CD4-positive, alpha-beta T cell (primary cell): ENCODE results near the gene ZFYVE27. TPM values are rescaled to one million over a fixed set of nuclear protein-coding genes. Genes with fewer than 3 reads are reported as not detected.

Experiments used
- ATAC-seq: fragments of 200-7000 bp; cut with Tn5 transposase; one replicate; pipeline ENCODE4 v1.10.0; 2022; ENCODE audit warnings: mild to moderate bottlenecking; ENCODE audit not compliant: poor library complexity
- CTCF ChIA-PET: fragments of 350-600 bp; sonication (Branson Sonifier 250); formaldehyde crosslinking; loops from one replicate; lab custom pipeline; 2021; ENCODE audit warnings: antibody characterized with exemption, inconsistent platforms; lab: Charles Lee
- POLR2A ChIA-PET: fragments of 350-600 bp; sonication (Branson Sonifier 250); formaldehyde crosslinking; loops from one replicate; lab custom pipeline; 2021; ENCODE audit warnings: antibody characterized with exemption, inconsistent platforms; lab: Charles Lee
- DNase-seq, 14 experiments: peaks; one replicate each; pipeline ENCODE4 v3.0.0-alpha.2; 2013 to 2020; ENCODE audit warnings: mixed read lengths in 2 of 14
- H3K27ac ChIP-seq, 2 donors: one replicate each; pipeline versions ENCODE4 v1.5.1 to v1.7.0; 2013; ENCODE audit warnings: low read length in 2 of 2, low read depth in 1 of 2, mild to moderate bottlenecking in 1 of 2
- H3K27me3 ChIP-seq, 2 experiments: 1 replicate in 1 of 2; 2 replicates in 1 of 2; pipeline versions ENCODE4 v1.6.1 to v1.7.0; 2013; ENCODE audit warnings: low read length in 2 of 2, control low read depth in 1 of 2, mild to moderate bottlenecking in 1 of 2, moderate library complexity in 1 of 2; ENCODE audit not compliant: insufficient read depth in 2 of 2, control insufficient read depth in 1 of 2
- H3K36me3 ChIP-seq: one replicate; pipeline ENCODE4 v1.6.1; 2013; ENCODE audit warnings: low read length, control low read depth; ENCODE audit not compliant: insufficient read depth
- H3K4me1 ChIP-seq: one replicate; pipeline ENCODE4 v1.6.1; 2013; ENCODE audit warnings: low read length, control low read depth; ENCODE audit not compliant: insufficient read depth
- H3K4me3 ChIP-seq: one replicate; pipeline ENCODE4 v1.5.1; 2013; ENCODE audit warnings: mild to moderate bottlenecking, low read length, moderate library complexity
- H3K9me3 ChIP-seq, 2 experiments: 1 replicate in 1 of 2; 2 replicates in 1 of 2; pipeline versions ENCODE4 v1.6.1 to v1.7.0; 2013; ENCODE audit warnings: low read length in 2 of 2, mild to moderate bottlenecking in 2 of 2, control low read depth in 1 of 2, moderate library complexity in 1 of 2; ENCODE audit not compliant: control insufficient read depth in 1 of 2, insufficient read depth in 1 of 2
- H3K27ac Mint-ChIP-seq: one replicate; pipeline ENCODE4 v1.8.0; 2020; ENCODE audit warnings: mixed read lengths
- H3K27me3 Mint-ChIP-seq: one replicate; pipeline ENCODE4 v1.8.0; 2021; ENCODE audit warnings: mixed read lengths
- H3K36me3 Mint-ChIP-seq: one replicate; pipeline ENCODE4 v1.8.0; 2021; ENCODE audit warnings: low read depth, mixed read lengths
- H3K4me1 Mint-ChIP-seq: one replicate; pipeline ENCODE4 v1.8.0; 2021; ENCODE audit warnings: low read depth, mixed read lengths
- H3K4me3 Mint-ChIP-seq: one replicate; pipeline ENCODE4 v1.8.0; 2020; ENCODE audit warnings: mild to moderate bottlenecking, mixed read lengths
- H3K9me3 Mint-ChIP-seq: one replicate; pipeline ENCODE4 v1.8.0; 2020; ENCODE audit warnings: mixed read lengths
- CTCF ChIP-seq: fragments of 200-600 bp; IDR thresholded peaks from one replicate; pipeline ENCODE4 v1.8.0; 2022; ENCODE audit warnings: antibody characterized with exemption, mild to moderate bottlenecking
- intact Hi-C, 2 experiments: fragments of 100-400 bp; cut with DNase I in 1 of 2; cut with micrococcal nuclease in 1 of 2; formaldehyde crosslinking; loops; one replicate each; pipeline versions ENCODE4 v1.15.1 to v1.9.0; 2023 to 2025; cut with DNase I, micrococcal nuclease
- total RNA-seq, 174 experiments: library from RNA in 2 of 174; stranded (reverse) in 2 of 174; gene quantifications; one replicate each; pipeline ENCODE4 v1.2.3 and lab custom pipeline; 2021 to 2026

ZFYVE27 gene
- total RNA-seq, 2 experiments from 2014 or later: 58.4 to 60.6 TPM

- no peak for ATAC-seq
- no peak overlapping the region for H3K4me3 Mint-ChIP-seq
- no peak for DNase-seq
- no peak for TF ChIP-seq CTCF
- H3K27ac Mint-ChIP-seq: no peak overlapping the region
- Histone ChIP-seq H3K9me3 (no peaks in the 10 kb centered on the region), H3K4me3 (no peak overlapping the region), H3K27me3 (no peaks in the 10 kb centered on the region), H3K27ac (no peak overlapping the region), H3K36me3 (peaks cover 31% of the 10 kb centered on the region), H3K4me1 (no peaks in the 10 kb centered on the region)
- peaks cover 44% of the 10 kb centered on the region for H3K36me3 Mint-ChIP-seq
- H3K27me3 Mint-ChIP-seq: no peaks in the 10 kb centered on the region
- no peaks in the 10 kb centered on the region for H3K9me3 Mint-ChIP-seq
- ChIA-PET CTCF (interaction anchor here (2.4 kb wide), 1 partner anchor 107 kb away, joined by 6 read pairs; no protein-coding TSS in a partner anchor), POLR2A (no interaction called here)
- no peaks in the 10 kb centered on the region for H3K4me1 Mint-ChIP-seq
- intact Hi-C loops: no loop called here
Measured at GRCh38 chr10:97762056-97762455, 25.1 kb downstream of the ZFYVE27 start.

GRCh38 chr10:97762816-97763215 is 25.9 kb downstream of the ZFYVE27 start:
- Mint-ChIP-seq H3K27ac (no peak overlapping the region), H3K4me3 (no peak overlapping the region), H3K36me3 (peaks cover 37% of the 10 kb centered on the region), H3K27me3 (peaks cover 6% of the 10 kb centered on the region), H3K9me3 (no peaks in the 10 kb centered on the region), H3K4me1 (no peaks in the 10 kb centered on the region)
- H3K4me1 ChIP-seq: no peaks in the 10 kb centered on the region
- ATAC-seq (no peak), DNase-seq (no peak)
- H3K36me3 ChIP-seq: peaks cover 24% of the 10 kb centered on the region
- ChIA-PET CTCF (no interaction called here), POLR2A (interaction anchor here (0.9 kb wide), 1 partner anchor 18 kb away, joined by 3 read pairs; no protein-coding TSS in a partner anchor)
- H3K4me3 ChIP-seq: no peak overlapping the region
- no peaks in the 10 kb centered on the region for H3K9me3 ChIP-seq
- H3K27me3 ChIP-seq: no peaks in the 10 kb centered on the region
- no peak for TF ChIP-seq CTCF
- intact Hi-C loops: no loop called here
- no peak overlapping the region for H3K27ac ChIP-seq

- no peak overlapping the region for H3K4me3 Mint-ChIP-seq
- H3K27ac Mint-ChIP-seq: no peak overlapping the region
- H3K4me1 ChIP-seq: no peaks in the 10 kb centered on the region
- ATAC-seq (no peak), DNase-seq (no peak)
- no peaks in the 10 kb centered on the region for H3K27me3 ChIP-seq
- H3K27me3 Mint-ChIP-seq: peaks cover 12% of the 10 kb centered on the region
- H3K36me3 ChIP-seq: peaks cover 24% of the 10 kb centered on the region
- H3K9me3 Mint-ChIP-seq: no peaks in the 10 kb centered on the region
- no peak overlapping the region for H3K27ac ChIP-seq
- intact Hi-C loops: no loop called here
- no peaks in the 10 kb centered on the region for H3K9me3 ChIP-seq
- CTCF ChIA-PET: no interaction called here
- no peaks in the 10 kb centered on the region for H3K4me1 Mint-ChIP-seq
- POLR2A ChIA-PET: interaction anchor here (0.6 to 0.9 kb wide), 2 partner anchors 18 to 34 kb away, joined by 3 read pairs; no protein-coding TSS in a partner anchor
- H3K4me3 ChIP-seq: no peak overlapping the region
- no peak for TF ChIP-seq CTCF
- H3K36me3 Mint-ChIP-seq: peaks cover 33% of the 10 kb centered on the region
Measured at GRCh38 chr10:97763411-97763810, 26.5 kb downstream of the ZFYVE27 start.
